Panc1 (cell line): ENCODE measurements around the gene DPCD. TPM values are rescaled to one million over a fixed set of nuclear protein-coding genes. Genes with fewer than 3 reads are reported as not detected.

Source experiments
- ATAC-seq: fragments of 200-7000 bp; cut with Tn5 transposase; 2 replicates; pipeline ENCODE4 v1.9.1; 2020; ENCODE audit warnings: mild to moderate bottlenecking, moderate library complexity
- BruUV-seq: library from RNA; stranded (reverse); fragments of 400-500 nt; replicated peaks from 2 replicates; lab custom pipeline; 2021; lab: Mats Ljungman, UMichigan
- CTCF ChIA-PET: fragments of 300-600 bp; sonication (Branson Sonifier 250); formaldehyde crosslinking; loops from one replicate; lab custom pipeline; 2022; ENCODE audit warnings: antibody characterized with exemption; lab: Charles Lee
- POLR2A ChIA-PET: fragments of 300-600 bp; sonication (Branson Sonifier 250); formaldehyde crosslinking; loops from one replicate; lab custom pipeline; 2022; ENCODE audit warnings: antibody characterized with exemption; lab: Charles Lee
- DNase-seq: peaks from one replicate; pipeline ENCODE4 v3.0.0-alpha.2; 2010; ENCODE audit warnings: low read depth, low spot score
- H3K27ac ChIP-seq: 2 replicates; pipeline ENCODE4 v1.5.1; 2011; ENCODE audit warnings: mild to moderate bottlenecking, low read length, inconsistent platforms
- H3K27me3 ChIP-seq: fragments of 200-500 bp; sonication (Bioruptor generic); 2 replicates; pipeline ENCODE4 v1.6.0; 2014; ENCODE audit warnings: low read length, inconsistent platforms; ENCODE audit not compliant: control insufficient read depth, insufficient read depth
- H3K36me3 ChIP-seq: fragments of 200-500 bp; sonication (Bioruptor generic); 2 replicates; pipeline ENCODE4 v1.5.1; 2014; ENCODE audit warnings: inconsistent platforms, mild to moderate bottlenecking, low read length, moderate library complexity; ENCODE audit not compliant: control insufficient read depth, insufficient read depth
- H3K4me1 ChIP-seq: 2 replicates; pipeline ENCODE4 v1.5.1; 2011; ENCODE audit warnings: inconsistent platforms, mild to moderate bottlenecking, low read length, moderate library complexity; ENCODE audit not compliant: control insufficient read depth, insufficient read depth
- H3K4me3 ChIP-seq, 2 experiments: 2 replicates each; pipeline ENCODE4 v1.5.1; 2011 to 2012; ENCODE audit warnings: low read depth in 2 of 2, low read length in 2 of 2, mild to moderate bottlenecking in 2 of 2, inconsistent platforms in 1 of 2, moderate library complexity in 1 of 2
- H3K9me3 ChIP-seq: fragments of 200-500 bp; sonication (Bioruptor generic); 2 replicates; pipeline ENCODE4 v1.5.1; 2014; ENCODE audit warnings: low read depth, mild to moderate bottlenecking, inconsistent platforms, low read length, moderate library complexity; ENCODE audit not compliant: control insufficient read depth, insufficient read depth
- CTCF ChIP-seq: fragments of 450-650 bp; IDR thresholded peaks from 2 replicates; pipeline ENCODE4 v1.5.1; 2017; ENCODE audit warnings: mild to moderate bottlenecking
- POLR2AphosphoS5 ChIP-seq: IDR thresholded peaks from 2 replicates; pipeline ENCODE4 v1.6.1; 2012; ENCODE audit warnings: mild to moderate bottlenecking, low read depth, low read length, moderate library complexity
- REST ChIP-seq, 2 experiments: IDR thresholded peaks; 2 replicates each; pipeline ENCODE4 v1.6.1; 2011 to 2012; ENCODE audit warnings: low read depth in 2 of 2, control low read depth in 1 of 2, low read length in 1 of 2, mild to moderate bottlenecking in 1 of 2, moderate library complexity in 1 of 2; ENCODE audit not compliant: insufficient read depth in 1 of 2
- SIN3A ChIP-seq: IDR thresholded peaks from 2 replicates; pipeline ENCODE4 v1.6.1; 2012; ENCODE audit warnings: low read depth, mild to moderate bottlenecking, low read length, moderate library complexity, borderline replicate concordance; ENCODE audit not compliant: insufficient read depth
- TCF7L2 ChIP-seq: IDR thresholded peaks from 2 replicates; pipeline ENCODE4 v1.6.1; 2011; ENCODE audit warnings: mild to moderate bottlenecking, low read depth, low read length, inconsistent platforms
- in situ Hi-C: cut with HindIII; loops from 2 replicates; pipeline ENCODE4 v1.10.0; 2016; ENCODE audit warnings: low sequenced_read_pairs, low pct_unique_long_range_greater_than_20kb
- intact Hi-C: fragments of 100-400 bp; cut with micrococcal nuclease; formaldehyde crosslinking; loops from one replicate; pipeline ENCODE4 v1.10.0; 2022; ENCODE audit not compliant: unreplicated experiment
- total RNA-seq: library from RNA; stranded (reverse); gene quantifications from one replicate; pipeline ENCODE4 v1.2.1, GENCODE V29; 2021; ENCODE audit not compliant: unreplicated experiment

DPCD gene
- total RNA-seq, 1 experiment from 2014 or later = 27.6 TPM

GRCh38 chr10:101624526-101625102 is 36.5 kb downstream of the DPCD start:
- no peak for ATAC-seq
- CTCF ChIA-PET = no interaction called here
- H3K4me3 ChIP-seq = no peak overlapping the region
- TF ChIP-seq REST (IDR thresholded peaks at IDR 0.05; ENCODE audit: insufficient read depth in 1 of 2, low read depth in 2 of 2, low read length in 1 of 2) = no peak
- H3K36me3 ChIP-seq = no peaks in the 10 kb centered on the region
- H3K4me1 ChIP-seq = no peaks in the 10 kb centered on the region
- in situ Hi-C loops = no loop called here
- intact Hi-C loops = no loop called here
- no peak overlapping the region for H3K27ac ChIP-seq
- no peak for DNase-seq
- H3K9me3 ChIP-seq = no peaks in the 10 kb centered on the region
- POLR2A ChIA-PET = no interaction called here
- no peaks in the 10 kb centered on the region for H3K27me3 ChIP-seq
- no TSS peak for BruUV-seq

GRCh38 chr10:101625821-101626412 is 37.8 kb downstream of the DPCD start:
- Histone ChIP-seq H3K4me1 (no peaks in the 10 kb centered on the region), H3K4me3 (no peak overlapping the region), H3K27ac (no peak overlapping the region), H3K27me3 (no peaks in the 10 kb centered on the region), H3K36me3 (no peaks in the 10 kb centered on the region), H3K9me3 (no peaks in the 10 kb centered on the region)
- ATAC-seq (no peak), DNase-seq (no peak)
- ChIA-PET POLR2A (no interaction called here), CTCF (no interaction called here)
- in situ Hi-C loops = no loop called here
- TF ChIP-seq CTCF = no peak
- no TSS peak for BruUV-seq
- intact Hi-C loops = no loop called here

GRCh38 chr10:101629837-101630632 is 41.9 kb downstream of the DPCD start:
- Histone ChIP-seq H3K27me3 (no peaks in the 10 kb centered on the region), H3K36me3 (no peaks in the 10 kb centered on the region), H3K4me3 (no peak overlapping the region), H3K9me3 (no peaks in the 10 kb centered on the region), H3K4me1 (no peaks in the 10 kb centered on the region), H3K27ac (no peak overlapping the region)
- DNase-seq (no peak), ATAC-seq (no peak)
- POLR2A ChIA-PET = no interaction called here
- intact Hi-C loops (no loop called here), in situ Hi-C loops (no loop called here)
- no TSS peak for BruUV-seq
- TF ChIP-seq REST (IDR thresholded peaks at IDR 0.05; ENCODE audit: insufficient read depth in 1 of 2, low read depth in 2 of 2, low read length in 1 of 2) (no peak), SIN3A (no peak), POLR2AphosphoS5 (no peak), CTCF (no peak), TCF7L2 (no peak)
- CTCF ChIA-PET = interaction anchor here (0.6 kb wide), 1 partner anchor 413 kb away, joined by 3 read pairs; no protein-coding TSS in a partner anchor
